ENCODE measurements around the gene RAMP3. TPM values are rescaled to one million over a fixed set of nuclear protein-coding genes. Genes with fewer than 3 reads are reported as not detected.

RAMP3 gene
- total RNA-seq, 6 experiments from 2014 or later: 3.6 to 25.9 (median 23.4) TPM

- Histone ChIP-seq H3K36me3 (no peaks in the 10 kb centered on the region), H3K4me3 (no peak overlapping the region), H3K9me3 (no peaks in the 10 kb centered on the region), H3K4me1 (no peaks in the 10 kb centered on the region), H3K27me3 (no peaks in the 10 kb centered on the region), H3K27ac (no peak overlapping the region)
- peak in 3 of 4 donors; percentile 44 to 62 (median 47) for ATAC-seq
- intact Hi-C loops (cut with DNase I): no loop called here
- DNase-seq: no peak
- no peak for TF ChIP-seq POLR2A (IDR thresholded peaks at IDR 0.05)
- TF ChIP-seq CTCF (IDR thresholded peaks at IDR 0.05): no peak
- 34% methylated on average over 6 of the region's 6 CpGs for WGBS (ENCODE audit: insufficient coverage, low coverage, low lambda C conversion rate, missing lambda C conversion rate)
Observed at GRCh38 chr7:45230083-45230482, 72.5 kb downstream of the RAMP3 start.

DNA sequence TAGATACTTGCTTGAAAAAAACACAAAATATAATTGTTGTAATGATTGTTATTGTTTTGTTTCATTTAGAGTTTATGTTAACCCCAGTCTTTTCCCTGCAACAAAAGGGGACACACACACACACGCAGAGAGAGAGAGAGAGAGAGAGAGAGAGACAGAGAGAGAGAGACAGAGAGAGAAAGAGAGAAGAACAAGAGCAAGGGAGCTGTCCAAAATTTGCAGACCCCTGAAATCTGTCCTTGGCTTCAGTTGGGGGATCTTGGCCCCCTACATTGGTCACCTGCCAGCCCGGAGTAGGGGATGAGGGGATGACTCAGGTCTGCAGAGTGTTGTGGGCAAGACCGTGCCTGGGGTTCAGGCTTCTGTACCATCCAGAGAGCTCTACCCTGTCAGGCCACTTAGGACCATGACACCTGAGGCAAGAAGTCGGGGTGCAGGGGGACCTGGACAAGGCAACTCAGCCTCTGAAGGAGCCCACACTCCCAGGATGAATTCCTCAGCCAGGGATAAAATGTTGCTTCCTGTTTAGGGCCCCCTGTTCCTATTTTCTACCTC is 73.1 kb downstream of the RAMP3 start:
- ATAC-seq: no peak

GRCh38 chr7:45233249-45233775 is 75.7 kb downstream of the RAMP3 start:
- no peak for ATAC-seq
- Histone ChIP-seq H3K36me3 (no peaks in the 10 kb centered on the region), H3K27me3 (no peaks in the 10 kb centered on the region), H3K4me1 (no peaks in the 10 kb centered on the region), H3K27ac (no peak overlapping the region), H3K4me3 (no peak overlapping the region), H3K9me3 (no peaks in the 10 kb centered on the region)
- intact Hi-C loops (cut with DNase I): no loop called here
- DNase-seq: no peak
- 54% methylated on average over 1 of the region's 1 CpG for WGBS (ENCODE audit: insufficient coverage, low coverage, low lambda C conversion rate, missing lambda C conversion rate)
- TF ChIP-seq POLR2A (IDR thresholded peaks at IDR 0.05): no peak
- no peak for TF ChIP-seq CTCF (IDR thresholded peaks at IDR 0.05)

More for the DNA sequence above, 73.1 kb downstream of the RAMP3 start:
- intact Hi-C loops (cut with DNase I): no loop called here
- H3K9me3 ChIP-seq: no peaks in the 10 kb centered on the region
- no peak overlapping the region for H3K4me3 ChIP-seq
- no peaks in the 10 kb centered on the region for H3K4me1 ChIP-seq
- 30% methylated on average over 3 of the region's 4 CpGs for WGBS (ENCODE audit: insufficient coverage, low coverage, low lambda C conversion rate, missing lambda C conversion rate)
- H3K36me3 ChIP-seq: no peaks in the 10 kb centered on the region
- TF ChIP-seq CTCF (IDR thresholded peaks at IDR 0.05) (no peak), POLR2A (IDR thresholded peaks at IDR 0.05) (no peak)
- no peak overlapping the region for H3K27ac ChIP-seq
- no peaks in the 10 kb centered on the region for H3K27me3 ChIP-seq
- DNase-seq: no peak

Other genes with a start within 250 kb of the RAMP3 start
- 1 to 10 TPM in 5 of 6 experiments, under 1 TPM in 1; 0.92 to 4.5 (median 2.0) TPM for gene MYO1G, start 178.8 kb upstream of the RAMP3 start, total RNA-seq
- gene CCM2, start 157.6 kb upstream of the RAMP3 start, total RNA-seq: 10 to 100 TPM; 29.4 to 70.7 (median 37.9) TPM
- gene NACAD, start 68.8 kb upstream of the RAMP3 start, total RNA-seq: under 1 TPM in 5 of 6 experiments, not detected in 1; 0.09 to 0.42 (median 0.12) TPM
- gene TBRG4, start 46.1 kb upstream of the RAMP3 start, total RNA-seq: 10 to 100 TPM; 33.0 to 57.1 (median 41.7) TPM